Transverse colon (tissue), 4 donors: ENCODE data around the gene LATS2.

Source experiments
- POLR2A ChIP-seq: fragments of 450-650 bp; IDR thresholded peaks from one replicate; pipeline ENCODE4 v1.6.1; 2016; ENCODE audit warnings: antibody characterized with exemption, mild to moderate bottlenecking, moderate library complexity
- POLR2AphosphoS5 ChIP-seq, 3 donors: sonication (generic); formaldehyde crosslinking; IDR thresholded peaks; one replicate each; pipeline ENCODE4 v1.6.1; 2016; ENCODE audit warnings: antibody characterized with exemption in 3 of 3
- TF ChIP-seq, protein P1 (sequence below), 5 experiments: fragments of 200-600 bp in 3 of 5; fragments of 450-650 bp in 2 of 5; sonication (generic) in 3 of 5; IDR thresholded peaks; 1 replicate in 2 of 5; 2 replicates in 3 of 5; pipeline ENCODE4 v1.5.1; 2016 to 2017; ENCODE audit warnings: antibody characterized with exemption in 5 of 5, inconsistent platforms in 3 of 5, mild to moderate bottlenecking in 2 of 5, moderate library complexity in 1 of 5

DNA sequence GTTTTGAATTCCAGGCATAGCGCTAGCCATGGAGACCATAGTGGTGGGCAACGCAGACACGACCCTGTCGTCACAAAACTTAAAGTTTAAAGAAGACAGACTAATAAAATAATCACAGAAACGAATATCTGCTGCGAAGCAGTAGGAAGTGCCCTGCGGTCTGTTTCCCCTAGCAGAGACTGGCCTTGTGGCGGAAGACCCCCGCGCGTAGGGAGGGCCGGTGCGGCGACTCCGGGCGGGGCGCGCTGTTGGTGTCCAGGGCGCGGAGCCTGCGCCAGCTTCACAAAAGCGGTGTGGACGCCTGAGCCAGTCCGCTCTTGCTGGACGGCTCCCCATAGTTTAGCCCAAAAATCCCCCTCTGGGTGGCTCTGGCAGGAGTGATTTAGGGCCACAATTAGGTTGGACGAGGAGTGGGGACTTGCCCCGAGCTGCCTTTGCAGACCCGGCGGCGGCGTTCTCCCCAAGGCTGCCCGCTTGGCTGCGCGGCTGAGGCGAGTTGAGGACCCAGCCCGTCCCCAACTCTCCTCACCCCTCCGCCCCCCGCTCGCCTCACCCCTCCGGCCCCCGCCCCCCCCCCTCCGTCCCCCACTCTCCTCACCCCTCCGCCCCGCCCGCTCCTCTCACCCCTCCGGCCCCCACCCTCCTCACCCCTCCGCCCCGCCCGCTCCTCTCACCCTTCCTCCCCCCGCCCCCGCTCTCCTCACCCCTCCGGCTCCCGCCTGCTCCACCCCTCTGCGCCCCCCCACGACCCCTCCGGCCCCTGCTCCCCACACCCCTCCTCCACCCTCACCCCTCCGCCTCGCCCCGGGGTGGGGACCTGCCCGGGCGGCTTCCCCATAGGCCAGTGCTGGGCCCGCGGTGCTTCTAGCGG is 14.2 kb upstream of the LATS2 start:
- TF ChIP-seq POLR2A (no peak), POLR2AphosphoS5 (IDR thresholded peaks at IDR 0.05) (no peak)
- TF ChIP-seq, protein P1, sequence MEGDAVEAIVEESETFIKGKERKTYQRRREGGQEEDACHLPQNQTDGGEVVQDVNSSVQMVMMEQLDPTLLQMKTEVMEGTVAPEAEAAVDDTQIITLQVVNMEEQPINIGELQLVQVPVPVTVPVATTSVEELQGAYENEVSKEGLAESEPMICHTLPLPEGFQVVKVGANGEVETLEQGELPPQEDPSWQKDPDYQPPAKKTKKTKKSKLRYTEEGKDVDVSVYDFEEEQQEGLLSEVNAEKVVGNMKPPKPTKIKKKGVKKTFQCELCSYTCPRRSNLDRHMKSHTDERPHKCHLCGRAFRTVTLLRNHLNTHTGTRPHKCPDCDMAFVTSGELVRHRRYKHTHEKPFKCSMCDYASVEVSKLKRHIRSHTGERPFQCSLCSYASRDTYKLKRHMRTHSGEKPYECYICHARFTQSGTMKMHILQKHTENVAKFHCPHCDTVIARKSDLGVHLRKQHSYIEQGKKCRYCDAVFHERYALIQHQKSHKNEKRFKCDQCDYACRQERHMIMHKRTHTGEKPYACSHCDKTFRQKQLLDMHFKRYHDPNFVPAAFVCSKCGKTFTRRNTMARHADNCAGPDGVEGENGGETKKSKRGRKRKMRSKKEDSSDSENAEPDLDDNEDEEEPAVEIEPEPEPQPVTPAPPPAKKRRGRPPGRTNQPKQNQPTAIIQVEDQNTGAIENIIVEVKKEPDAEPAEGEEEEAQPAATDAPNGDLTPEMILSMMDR (IDR thresholded peaks at IDR 0.05), result no peak
